Ramos (cell line): ENCODE results near the gene C4orf46.
"Not testable (repeated sequence)": the region's sequence is repeated elsewhere in the genome, so short reads cannot be mapped to it uniquely, and the experiment has no call there.

Source experiments
- in situ Hi-C: fragments of 300-500 bp; cut with MboI; formaldehyde crosslinking; loops from one replicate; pipeline ENCODE4 v1.14.3; 2022; ENCODE audit warnings: low sequenced_read_pairs; ENCODE audit not compliant: unreplicated experiment

Gene C4orf46

GRCh38 chr4:158671665-158671914 lies at the start of gene C4orf46:
TSS of gene C4orf46 (minus strand) at chr4:158671887. CDS start at chr4:158671801, 86 bp downstream.
- in situ Hi-C loops = no loop called here

DNA sequence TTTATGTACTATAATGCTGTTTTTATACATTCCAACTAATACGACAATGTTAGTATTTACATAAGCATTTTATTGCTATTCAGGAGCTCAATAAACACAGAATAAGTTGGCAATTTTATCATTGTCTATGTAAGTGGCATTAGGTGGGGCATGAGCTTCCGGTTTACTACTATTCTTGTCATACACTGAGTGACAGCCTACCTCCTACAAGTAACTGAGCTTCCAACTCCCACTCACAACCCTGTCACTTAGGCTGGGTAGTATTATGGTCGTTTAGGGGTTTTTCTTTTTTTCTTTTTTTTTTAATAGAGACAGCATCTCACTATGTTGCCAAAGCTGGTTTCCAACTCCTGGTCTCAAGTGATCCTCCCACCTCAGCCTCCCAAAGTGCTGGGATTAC lies 44.1 kb upstream of the C4orf46 start:
- in situ Hi-C loops = no loop called here

DNA sequence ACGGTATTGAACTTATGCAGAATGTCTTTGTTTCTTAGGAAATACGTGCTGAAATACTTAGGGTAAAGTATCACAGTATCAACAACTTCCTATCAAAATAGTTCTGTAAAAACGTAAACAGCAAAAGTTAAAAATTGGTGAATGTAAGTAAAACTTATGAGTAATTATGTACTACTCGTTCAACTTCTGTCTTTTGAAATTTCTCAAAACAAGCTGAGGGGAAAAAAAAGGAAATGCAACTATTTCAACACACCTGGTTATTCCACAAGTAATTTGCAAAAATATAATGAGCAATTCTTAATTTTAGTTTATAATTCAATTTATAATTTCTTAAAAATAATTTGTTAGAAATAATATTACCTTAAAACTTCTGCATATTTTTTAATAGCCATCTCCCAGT lies 43.2 kb upstream of the C4orf46 start:
- in situ Hi-C loops = no loop called here

DNA sequence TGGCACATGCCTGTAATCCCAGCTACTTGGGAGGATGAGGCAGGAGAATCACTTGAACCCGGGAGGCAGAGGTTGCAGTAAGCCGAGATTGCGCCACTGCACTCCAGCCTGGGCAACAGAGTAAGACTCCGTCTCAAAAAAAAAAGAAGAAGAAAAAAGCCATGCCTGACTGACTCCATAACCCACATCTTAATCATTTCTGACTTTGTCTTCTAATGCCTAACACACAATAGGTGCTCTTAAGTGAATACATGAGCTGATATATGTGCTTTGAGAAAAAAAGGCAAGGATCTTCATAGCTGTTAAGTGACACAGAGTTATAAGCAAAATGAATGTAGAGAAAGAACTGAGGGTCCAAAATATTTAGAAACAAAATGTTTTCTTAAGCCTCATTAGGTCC lies 40.9 kb upstream of the C4orf46 start:
- in situ Hi-C loops = not testable (repeated sequence)

- in situ Hi-C loops = no loop called here
Observed at GRCh38 chr4:158710814-158711213, 39.1 kb upstream of the C4orf46 start.

- in situ Hi-C loops = no loop called here
Observed at GRCh38 chr4:158704274-158704673, 32.6 kb upstream of the C4orf46 start.

- in situ Hi-C loops = no loop called here
Observed at GRCh38 chr4:158688813-158689212, 17.1 kb upstream of the C4orf46 start.

- in situ Hi-C loops = no loop called here
Observed at GRCh38 chr4:158682066-158682465, 10.4 kb upstream of the C4orf46 start.

DNA sequence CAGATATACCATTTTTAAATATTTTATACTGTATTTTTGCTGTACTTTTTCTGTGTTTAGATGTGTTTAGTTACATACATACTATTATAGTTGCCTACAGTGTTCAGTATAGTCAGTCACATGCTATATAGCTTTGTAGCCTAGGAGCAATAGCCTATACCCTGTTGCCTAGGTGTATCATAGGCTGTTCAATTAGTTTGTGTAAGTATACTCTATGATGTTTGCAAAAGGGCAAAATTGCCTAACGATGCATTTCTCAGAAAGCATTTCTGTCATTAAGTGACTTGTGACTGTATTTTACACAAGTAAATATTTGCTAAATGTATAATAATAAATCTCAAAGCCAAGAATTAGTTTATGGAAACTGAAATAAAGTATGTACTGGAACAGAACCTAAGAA lies 9.9 kb upstream of the C4orf46 start:
- in situ Hi-C loops = no loop called here

DNA sequence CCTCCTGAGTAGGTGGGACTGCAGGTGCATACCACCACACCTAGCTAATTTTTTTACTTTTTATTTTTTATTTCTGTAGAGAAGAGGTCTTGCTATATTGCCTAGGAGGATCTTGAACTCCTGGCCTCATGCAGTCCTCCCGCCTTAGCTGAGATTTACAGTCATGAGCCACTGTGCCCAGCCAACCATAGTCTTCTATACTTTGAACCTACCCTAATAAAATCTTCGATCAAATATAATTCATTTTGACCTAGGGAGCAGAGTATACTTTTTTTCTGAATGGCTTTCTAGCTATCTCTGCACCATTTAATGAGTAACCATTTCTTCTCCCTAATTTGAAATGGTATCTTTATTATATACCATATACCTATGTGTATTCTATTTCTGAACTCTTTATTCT lies 7.1 kb upstream of the C4orf46 start:
- in situ Hi-C loops = no loop called here

- in situ Hi-C loops = no loop called here
Observed at GRCh38 chr4:158676076-158676475, 4.4 kb upstream of the C4orf46 start.

DNA sequence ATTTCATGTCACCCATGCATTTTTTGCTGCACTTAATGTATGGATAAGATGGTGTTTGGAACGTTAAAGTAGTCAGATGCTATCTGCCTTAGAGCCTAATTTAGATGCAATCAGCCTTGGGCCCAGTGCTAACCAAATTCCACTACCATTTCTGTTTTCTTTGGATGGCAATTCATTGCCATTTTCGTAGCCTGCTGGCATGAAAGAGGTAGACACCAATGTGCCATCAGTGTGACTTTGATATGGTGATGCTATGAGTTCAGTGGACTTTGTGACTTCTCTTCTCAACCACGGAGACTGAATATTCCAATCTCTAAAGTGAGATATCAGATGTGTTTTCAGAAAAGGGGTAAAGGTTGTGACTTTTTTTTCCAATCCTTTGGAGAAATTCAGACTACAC lies 1.9 kb upstream of the C4orf46 start:
- in situ Hi-C loops = no loop called here

DNA sequence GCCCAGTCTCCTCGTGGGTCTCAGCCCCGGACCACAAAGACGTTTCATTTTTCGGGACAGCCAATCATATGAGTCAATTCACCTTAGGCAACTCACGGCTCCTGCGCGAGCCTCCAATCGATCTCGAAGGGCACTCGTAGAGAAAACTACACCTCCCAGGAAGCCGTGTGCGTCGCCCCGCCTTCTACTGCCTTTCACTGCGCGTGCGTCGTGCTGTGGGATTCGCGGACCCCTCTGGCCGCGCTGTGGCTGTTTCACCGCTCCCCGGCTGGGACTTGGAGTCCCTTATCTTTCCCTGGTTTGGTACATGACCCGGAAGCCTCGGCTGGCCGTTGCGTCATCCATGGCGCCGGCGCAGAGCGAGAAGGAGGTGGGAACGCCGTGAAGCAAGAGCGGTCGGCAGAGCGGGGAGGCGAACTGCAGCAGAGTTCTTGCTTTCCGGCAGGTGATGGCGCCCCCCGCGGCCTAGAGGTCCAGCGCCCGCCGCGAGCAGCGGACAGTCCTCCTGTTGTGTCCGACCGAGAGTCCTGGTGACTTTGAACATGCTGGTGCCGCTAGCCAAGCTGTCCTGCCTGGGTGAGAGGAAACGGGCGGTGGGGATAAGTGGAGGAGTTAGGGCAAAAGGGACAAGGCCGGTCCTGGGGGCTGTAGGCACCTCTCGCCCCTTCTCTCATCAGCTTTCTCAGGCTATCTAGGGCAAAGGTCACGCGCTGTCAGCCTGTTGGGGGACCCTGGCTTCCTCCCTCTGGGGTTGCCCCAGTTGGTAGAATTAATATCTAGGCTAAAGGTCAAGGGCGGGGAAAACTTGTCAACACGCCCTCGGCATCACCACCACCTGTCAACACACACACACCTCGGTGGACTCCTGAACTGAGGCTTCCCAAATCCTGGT lies 474 bp upstream of the C4orf46 start, which contains the start of gene ETFDH:
TSS of gene ETFDH (plus strand) at position 382 of the 892 bp plus-strand sequence. CDS start at position 543, 161 bp downstream.
- in situ Hi-C loops = no loop called here

- in situ Hi-C loops = no loop called here
Observed at GRCh38 chr4:158670975-158671664, 567 bp downstream of the C4orf46 start.

- in situ Hi-C loops = no loop called here
Observed at GRCh38 chr4:158669310-158669709, 2.4 kb downstream of the C4orf46 start.

- in situ Hi-C loops = no loop called here
Observed at GRCh38 chr4:158667651-158668198, 4.0 kb downstream of the C4orf46 start.

- in situ Hi-C loops = no loop called here
Observed at GRCh38 chr4:158666892-158667291, 4.8 kb downstream of the C4orf46 start.

GRCh38 chr4:158664806-158665205 lies 6.9 kb downstream of the C4orf46 start:
- in situ Hi-C loops = no loop called here

GRCh38 chr4:158663707-158664625 lies 7.7 kb downstream of the C4orf46 start:
- in situ Hi-C loops = not testable (repeated sequence)

GRCh38 chr4:158663255-158663654 lies 8.4 kb downstream of the C4orf46 start:
- in situ Hi-C loops = not testable (repeated sequence)
